ENCODE results near the gene PSG1. TPM values are rescaled to one million over a fixed set of nuclear protein-coding genes. Genes with fewer than 3 reads are reported as not detected.
A peak's percentile ranks its signal among the peaks of the same experiment; 100 is the strongest.
"Not testable (repeated sequence)": the region's sequence is repeated elsewhere in the genome, so short reads cannot be mapped to it uniquely, and the experiment has no call there.

The PSG1 gene
- total RNA-seq, 2 experiments from 2014 or later, result not detected

- intact Hi-C loops (cut with DNase I, micrococcal nuclease), result no loop called here
- TF ChIP-seq CTCF (IDR thresholded peaks at IDR 0.05), result no peak
Observed at GRCh38 chr19:42872608-42873007, 6.9 kb downstream of the PSG1 start.

DNA sequence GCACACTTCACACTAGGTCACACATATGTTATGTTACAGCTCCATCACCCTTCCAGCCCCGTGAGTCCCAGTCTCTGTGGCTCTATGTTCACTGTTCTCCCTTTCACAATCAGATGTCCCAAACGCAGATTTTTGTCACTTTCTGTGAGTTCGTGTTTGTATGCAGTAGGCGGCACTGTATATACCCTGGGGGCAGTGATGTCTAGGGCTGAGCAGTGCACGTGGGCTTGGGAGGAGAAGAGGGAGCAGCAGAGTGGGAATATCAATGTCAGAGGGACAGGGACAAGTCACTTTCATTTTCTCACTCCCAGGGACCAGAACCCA lies 22.0 kb downstream of the PSG1 start:
- H3K27me3 Mint-ChIP-seq, result peaks cover 4% of the 10 kb centered on the region
- H3K4me3 Mint-ChIP-seq, result no peak overlapping the region
- CTCF ChIA-PET, result no interaction called here
- no peak overlapping the region for H3K27ac Mint-ChIP-seq
- Histone ChIP-seq H3K36me3 (ENCODE audit: insufficient read depth, low read length) (no peaks in the 10 kb centered on the region), H3K4me3 (ENCODE audit: low read length) (no peak overlapping the region), H3K27me3 (ENCODE audit: control insufficient read depth in 1 of 2, insufficient read depth in 2 of 2, low read length in 2 of 2) (no peaks in the 10 kb centered on the region), H3K9me3 (ENCODE audit: control insufficient read depth in 1 of 2, insufficient read depth in 1 of 2, low read length in 2 of 2) (no peaks in the 10 kb centered on the region), H3K27ac (ENCODE audit: low read depth in 1 of 2, low read length in 2 of 2) (no peak overlapping the region), H3K4me1 (ENCODE audit: insufficient read depth, low read length) (no peaks in the 10 kb centered on the region)
- TF ChIP-seq CTCF (IDR thresholded peaks at IDR 0.05), result no peak
- no peaks in the 10 kb centered on the region for H3K36me3 Mint-ChIP-seq (ENCODE audit: low read depth)
- intact Hi-C loops (cut with DNase I, micrococcal nuclease), result no loop called here
- POLR2A ChIA-PET, result no interaction called here
- H3K4me1 Mint-ChIP-seq (ENCODE audit: low read depth), result no peaks in the 10 kb centered on the region
- DNase-seq (no peak), ATAC-seq (ENCODE audit: poor library complexity) (no peak)
- no peaks in the 10 kb centered on the region for H3K9me3 Mint-ChIP-seq

More at GRCh38 chr19:42872608-42873007, 6.9 kb downstream of the PSG1 start:
- no peaks in the 10 kb centered on the region for H3K36me3 ChIP-seq (ENCODE audit: insufficient read depth, low read length)
- H3K27me3 Mint-ChIP-seq, result peaks cover 16% of the 10 kb centered on the region
- POLR2A ChIA-PET, result no interaction called here
- no peaks in the 10 kb centered on the region for H3K4me1 ChIP-seq (ENCODE audit: insufficient read depth, low read length)
- no peaks in the 10 kb centered on the region for H3K4me1 Mint-ChIP-seq (ENCODE audit: low read depth)
- H3K36me3 Mint-ChIP-seq (ENCODE audit: low read depth), result no peaks in the 10 kb centered on the region
- no peak overlapping the region for H3K27ac ChIP-seq (ENCODE audit: low read depth in 1 of 2, low read length in 2 of 2)
- ATAC-seq (ENCODE audit: poor library complexity) (no peak), DNase-seq (no peak)
- no peaks in the 10 kb centered on the region for H3K9me3 Mint-ChIP-seq
- CTCF ChIA-PET, result no interaction called here
- no peak overlapping the region for H3K27ac Mint-ChIP-seq
- no peak overlapping the region for H3K4me3 Mint-ChIP-seq
- H3K27me3 ChIP-seq (ENCODE audit: control insufficient read depth in 1 of 2, insufficient read depth in 2 of 2, low read length in 2 of 2), result no peaks in the 10 kb centered on the region
- no peak overlapping the region for H3K4me3 ChIP-seq (ENCODE audit: low read length)
- no peaks in the 10 kb centered on the region for H3K9me3 ChIP-seq (ENCODE audit: control insufficient read depth in 1 of 2, insufficient read depth in 1 of 2, low read length in 2 of 2)

DNA sequence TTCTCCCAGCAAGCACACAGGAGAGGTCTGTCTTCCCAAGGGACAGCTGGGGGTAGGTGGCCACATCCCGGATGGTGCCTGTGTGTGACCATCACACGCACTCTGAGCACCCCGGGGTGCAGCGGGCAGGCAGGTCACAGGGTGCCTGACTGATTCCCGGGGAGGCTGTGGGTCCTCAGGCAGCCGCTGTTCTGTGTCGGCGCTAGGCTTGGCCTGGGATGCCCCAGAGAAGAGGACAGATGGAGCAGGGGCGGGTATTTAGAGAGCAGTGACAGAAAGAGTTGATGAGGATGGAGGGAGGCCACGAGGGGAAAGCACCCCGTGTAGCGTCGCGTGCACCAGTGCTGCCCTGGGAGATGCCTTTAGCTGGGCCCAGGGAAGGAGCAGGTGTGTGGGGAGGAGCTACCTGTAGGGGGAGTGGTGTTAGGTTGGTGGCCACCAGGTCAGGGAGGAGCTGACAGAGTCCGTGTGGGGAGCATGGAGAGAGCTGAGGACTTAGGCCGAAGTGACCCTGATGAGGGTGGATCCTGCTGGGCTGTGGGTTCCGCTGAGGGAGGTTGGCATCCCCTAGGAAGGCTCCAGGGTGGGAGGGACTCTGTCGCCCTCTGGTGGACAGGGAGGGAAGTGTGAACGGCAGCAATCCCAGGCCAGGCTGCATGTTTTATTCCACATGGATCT lies 22.5 kb downstream of the PSG1 start:
- TF ChIP-seq CTCF (IDR thresholded peaks at IDR 0.05), result peak; percentile 54
- H3K4me3 Mint-ChIP-seq; intact Hi-C loops (cut with DNase I, micrococcal nuclease); H3K27ac ChIP-seq (ENCODE audit: low read depth in 1 of 2, low read length in 2 of 2); H3K4me3 ChIP-seq (ENCODE audit: low read length); H3K9me3 Mint-ChIP-seq; H3K27me3 ChIP-seq (ENCODE audit: control insufficient read depth in 1 of 2, insufficient read depth in 2 of 2, low read length in 2 of 2); H3K27me3 Mint-ChIP-seq; H3K4me1 ChIP-seq (ENCODE audit: insufficient read depth, low read length); H3K36me3 ChIP-seq (ENCODE audit: insufficient read depth, low read length); H3K9me3 ChIP-seq (ENCODE audit: control insufficient read depth in 1 of 2, insufficient read depth in 1 of 2, low read length in 2 of 2); ATAC-seq (ENCODE audit: poor library complexity); H3K36me3 Mint-ChIP-seq (ENCODE audit: low read depth); H3K4me1 Mint-ChIP-seq (ENCODE audit: low read depth); H3K27ac Mint-ChIP-seq; POLR2A ChIA-PET; CTCF ChIA-PET: not testable (repeated sequence)
- peak in 6 of 14 experiments; percentile 1 to 22 (median 8) for DNase-seq

GRCh38 chr19:42854745-42855144 lies 24.8 kb downstream of the PSG1 start:
- H3K4me1 ChIP-seq (ENCODE audit: insufficient read depth, low read length); H3K27ac Mint-ChIP-seq; H3K36me3 ChIP-seq (ENCODE audit: insufficient read depth, low read length); CTCF ChIA-PET; intact Hi-C loops (cut with DNase I, micrococcal nuclease); H3K27me3 Mint-ChIP-seq; H3K27me3 ChIP-seq (ENCODE audit: control insufficient read depth in 1 of 2, insufficient read depth in 2 of 2, low read length in 2 of 2); H3K9me3 Mint-ChIP-seq; H3K4me3 Mint-ChIP-seq; POLR2A ChIA-PET; H3K36me3 Mint-ChIP-seq (ENCODE audit: low read depth); H3K27ac ChIP-seq (ENCODE audit: low read depth in 1 of 2, low read length in 2 of 2); H3K4me1 Mint-ChIP-seq (ENCODE audit: low read depth); H3K9me3 ChIP-seq (ENCODE audit: control insufficient read depth in 1 of 2, insufficient read depth in 1 of 2, low read length in 2 of 2); ATAC-seq (ENCODE audit: poor library complexity); H3K4me3 ChIP-seq (ENCODE audit: low read length); DNase-seq: not testable (repeated sequence)

GRCh38 chr19:42853231-42853630 lies 26.3 kb downstream of the PSG1 start:
- intact Hi-C loops (cut with DNase I, micrococcal nuclease); H3K4me1 ChIP-seq (ENCODE audit: insufficient read depth, low read length); H3K27me3 Mint-ChIP-seq; H3K36me3 Mint-ChIP-seq (ENCODE audit: low read depth); H3K27me3 ChIP-seq (ENCODE audit: control insufficient read depth in 1 of 2, insufficient read depth in 2 of 2, low read length in 2 of 2); H3K4me3 Mint-ChIP-seq; H3K9me3 Mint-ChIP-seq; H3K4me1 Mint-ChIP-seq (ENCODE audit: low read depth); H3K27ac ChIP-seq (ENCODE audit: low read depth in 1 of 2, low read length in 2 of 2); DNase-seq; H3K36me3 ChIP-seq (ENCODE audit: insufficient read depth, low read length); H3K9me3 ChIP-seq (ENCODE audit: control insufficient read depth in 1 of 2, insufficient read depth in 1 of 2, low read length in 2 of 2); H3K4me3 ChIP-seq (ENCODE audit: low read length); H3K27ac Mint-ChIP-seq; ATAC-seq (ENCODE audit: poor library complexity); POLR2A ChIA-PET; CTCF ChIA-PET: not testable (repeated sequence)

Measured in CD4-positive, alpha-beta T cell (primary cell).